Keratinocyte (primary cell): ENCODE results near the gene SURF6. TPM values are rescaled to one million over a fixed set of nuclear protein-coding genes. Genes with fewer than 3 reads are reported as not detected.

Experiments
- DNase-seq: peaks from one replicate; pipeline ENCODE4 v3.0.0-alpha.2; 2011; ENCODE audit warnings: low read depth, missing footprints, low spot score
- FAIRE-seq: peaks from 2 replicates; lab custom pipeline; 2011; peaks lifted over from hg19 to GRCh38; lab: Jason Lieb, UNC
- H2AFZ ChIP-seq: 2 replicates; pipeline ENCODE4 v1.6.0; 2012; ENCODE audit warnings: low read length, control low read depth, inconsistent platforms; ENCODE audit not compliant: control insufficient read depth
- H3K27ac ChIP-seq: 2 replicates; pipeline ENCODE4 v1.5.1; 2011; ENCODE audit warnings: low read length; ENCODE audit not compliant: control insufficient read depth, insufficient read depth
- H3K27me3 ChIP-seq: 3 replicates; pipeline ENCODE4 v1.6.0; 2011; ENCODE audit warnings: low read length; ENCODE audit not compliant: control insufficient read depth, insufficient read depth; ENCODE audit errors: extremely low read depth
- H3K36me3 ChIP-seq, 2 experiments: 2 replicates in 1 of 2; 3 replicates in 1 of 2; pipeline ENCODE4 v1.5.1; 2011; ENCODE audit warnings: low read length in 2 of 2, mild to moderate bottlenecking in 1 of 2; ENCODE audit not compliant: control insufficient read depth in 2 of 2, insufficient read depth in 2 of 2; ENCODE audit errors: extremely low read depth in 1 of 2
- H3K4me1 ChIP-seq: 3 replicates; pipeline ENCODE4 v1.5.1; 2011; ENCODE audit warnings: low read length; ENCODE audit not compliant: control insufficient read depth, insufficient read depth; ENCODE audit errors: extremely low read depth
- H3K4me2 ChIP-seq: 3 replicates; pipeline ENCODE4 v1.6.0; 2011; ENCODE audit warnings: low read depth, low read length; ENCODE audit not compliant: control insufficient read depth, insufficient read depth; ENCODE audit errors: extremely low read depth
- H3K4me3 ChIP-seq, 3 experiments: fragments of 200-600 bp in 1 of 3; sonication (generic) in 1 of 3; 2 replicates in 2 of 3; 3 replicates in 1 of 3; pipeline ENCODE4 v1.5.1; 2011 to 2016; ENCODE audit warnings: low read length in 3 of 3, mild to moderate bottlenecking in 3 of 3, control low read depth in 2 of 3, inconsistent platforms in 1 of 3, low read depth in 1 of 3, mixed read lengths in 1 of 3, mixed run types in 1 of 3, moderate library complexity in 1 of 3; ENCODE audit not compliant: control insufficient read depth in 2 of 3, insufficient read depth in 2 of 3; ENCODE audit errors: extremely low read depth in 1 of 3
- H3K79me2 ChIP-seq: 2 replicates; pipeline ENCODE4 v1.6.0; 2012; ENCODE audit warnings: low read length; ENCODE audit not compliant: control insufficient read depth, insufficient read depth
- H3K9ac ChIP-seq: 3 replicates; pipeline ENCODE4 v1.6.0; 2011; ENCODE audit warnings: low read length; ENCODE audit not compliant: control insufficient read depth, insufficient read depth; ENCODE audit errors: extremely low read depth
- H3K9me1 ChIP-seq: 3 replicates; pipeline ENCODE4 v1.6.0; 2011; ENCODE audit warnings: low read length; ENCODE audit not compliant: control insufficient read depth, insufficient read depth; ENCODE audit errors: extremely low read depth
- H3K9me3 ChIP-seq: 2 replicates; pipeline ENCODE4 v1.5.1; 2012; ENCODE audit warnings: low read depth, low read length; ENCODE audit not compliant: control insufficient read depth
- H4K20me1 ChIP-seq: 3 replicates; pipeline ENCODE4 v1.6.0; 2011; ENCODE audit warnings: low read length; ENCODE audit not compliant: control insufficient read depth, insufficient read depth; ENCODE audit errors: extremely low read depth
- EZH2 ChIP-seq: IDR thresholded peaks from one replicate; pipeline ENCODE4 v1.6.1; 2012; ENCODE audit warnings: inconsistent platforms, mild to moderate bottlenecking, low read length, moderate library complexity
- dilution Hi-C: fragments of 300-500 bp; cut with MboI; formaldehyde crosslinking; loops from one replicate; pipeline ENCODE4 v1.7.0; 2020; ENCODE audit warnings: low sequenced_read_pairs; ENCODE audit not compliant: extremely low pct_ligation_motif_present
- polyA plus RNA-seq, 5 experiments: library from polyadenylated mRNA; depleted of rRNA in 3 of 5; stranded (reverse) in 3 of 5; stranded (forward) in 1 of 5; unstranded in 1 of 5; fragments of >200 nt; gene quantifications; 1 replicate in 1 of 5; 2 replicates in 3 of 5; 3 replicates in 1 of 5; pipeline versions ENCODE4 v1.2.1 to v1.2.3, GENCODE V29; 2011 to 2012; ENCODE audit warnings: missing spikeins in 2 of 5, low read depth in 1 of 5, low replicate concordance in 1 of 5
- TF ChIP-seq, protein P1 (sequence below), 3 experiments: IDR thresholded peaks in 1 of 3; conservative IDR thresholded peaks in 1 of 3; optimal IDR thresholded peaks in 1 of 3; 2 replicates in 2 of 3; 3 replicates in 1 of 3; pipeline versions ENCODE3 to v1.5.1; 2011; ENCODE audit warnings: low read length in 3 of 3, mild to moderate bottlenecking in 3 of 3, moderate library complexity in 2 of 3, control low read depth in 1 of 3, inconsistent platforms in 1 of 3; ENCODE audit not compliant: insufficient read depth in 2 of 3; ENCODE audit errors: extremely low read depth in 1 of 3

Gene SURF6
- polyA plus RNA-seq, 1 donor (not counting 4 experiments of a cell fraction or from before 2014, with no cell fraction given) = 13.0 TPM

- no peak for TF ChIP-seq EZH2
- TF ChIP-seq, protein P1, sequence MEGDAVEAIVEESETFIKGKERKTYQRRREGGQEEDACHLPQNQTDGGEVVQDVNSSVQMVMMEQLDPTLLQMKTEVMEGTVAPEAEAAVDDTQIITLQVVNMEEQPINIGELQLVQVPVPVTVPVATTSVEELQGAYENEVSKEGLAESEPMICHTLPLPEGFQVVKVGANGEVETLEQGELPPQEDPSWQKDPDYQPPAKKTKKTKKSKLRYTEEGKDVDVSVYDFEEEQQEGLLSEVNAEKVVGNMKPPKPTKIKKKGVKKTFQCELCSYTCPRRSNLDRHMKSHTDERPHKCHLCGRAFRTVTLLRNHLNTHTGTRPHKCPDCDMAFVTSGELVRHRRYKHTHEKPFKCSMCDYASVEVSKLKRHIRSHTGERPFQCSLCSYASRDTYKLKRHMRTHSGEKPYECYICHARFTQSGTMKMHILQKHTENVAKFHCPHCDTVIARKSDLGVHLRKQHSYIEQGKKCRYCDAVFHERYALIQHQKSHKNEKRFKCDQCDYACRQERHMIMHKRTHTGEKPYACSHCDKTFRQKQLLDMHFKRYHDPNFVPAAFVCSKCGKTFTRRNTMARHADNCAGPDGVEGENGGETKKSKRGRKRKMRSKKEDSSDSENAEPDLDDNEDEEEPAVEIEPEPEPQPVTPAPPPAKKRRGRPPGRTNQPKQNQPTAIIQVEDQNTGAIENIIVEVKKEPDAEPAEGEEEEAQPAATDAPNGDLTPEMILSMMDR (optimal IDR thresholded peaks at IDR 0.05 in 1 of 3, IDR thresholded peaks at IDR 0.05 in 1 of 3, conservative IDR thresholded peaks at IDR 0.05 in 1 of 3; ENCODE audit: extremely low read depth in 1 of 3, insufficient read depth in 2 of 3, low read length in 3 of 3) = no peak
- dilution Hi-C loops = no loop called here
- no peak overlapping the region for H3K9ac ChIP-seq
- no peaks in the 10 kb centered on the region for H4K20me1 ChIP-seq
- H3K4me3 ChIP-seq = no peak overlapping the region
- no peak overlapping the region for H3K27ac ChIP-seq
- no peak for DNase-seq
- peaks cover 3% of the 10 kb centered on the region for H3K9me3 ChIP-seq
- H3K79me2 ChIP-seq = no peaks in the 10 kb centered on the region
- no peaks in the 10 kb centered on the region for H3K36me3 ChIP-seq
- no peak for FAIRE-seq
- H3K27me3 ChIP-seq = peaks cover 3% of the 10 kb centered on the region
- no peak overlapping the region for H3K4me2 ChIP-seq
- H3K9me1 ChIP-seq = no peaks in the 10 kb centered on the region
- peaks cover 2% of the 10 kb centered on the region for H3K4me1 ChIP-seq
- no peak overlapping the region for H2AFZ ChIP-seq
Measured at GRCh38 chr9:133286523-133286922, 49.5 kb downstream of the SURF6 start.

DNA sequence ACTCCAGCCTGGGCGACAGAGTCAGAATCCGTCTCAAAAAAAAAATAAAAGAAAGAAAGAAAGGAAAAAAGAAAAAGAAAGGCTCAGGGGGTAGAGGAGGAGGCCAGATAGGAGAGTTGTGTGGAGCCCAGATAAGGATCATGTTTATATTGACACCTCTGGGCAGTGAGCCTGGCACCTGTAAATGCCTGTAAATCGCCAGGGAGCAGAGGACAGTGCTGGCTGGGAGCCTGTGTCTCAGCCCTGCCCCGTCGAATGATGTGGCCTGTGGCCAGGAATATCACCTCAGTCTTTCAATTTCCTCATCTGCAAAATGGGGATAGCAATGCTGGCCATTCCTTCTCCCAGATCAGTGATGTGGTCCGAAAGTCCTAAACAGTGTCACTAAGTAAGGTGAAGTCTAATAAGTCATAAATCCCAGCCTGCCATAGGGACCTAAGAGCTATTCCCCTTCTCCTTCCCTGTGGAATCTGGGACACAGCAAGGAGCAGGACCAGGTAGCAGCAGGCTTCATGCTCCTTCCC, 50.7 kb downstream of the SURF6 start:
- Histone ChIP-seq H3K79me2 (no peaks in the 10 kb centered on the region), H3K36me3 (no peaks in the 10 kb centered on the region), H3K4me1 (peaks cover 2% of the 10 kb centered on the region), H3K4me2 (no peak overlapping the region), H3K27ac (no peak overlapping the region), H3K4me3 (no peak overlapping the region), H3K9me3 (no peaks in the 10 kb centered on the region), H4K20me1 (no peaks in the 10 kb centered on the region), H3K9me1 (no peaks in the 10 kb centered on the region), H3K27me3 (peaks cover 8% of the 10 kb centered on the region), H2AFZ (no peak overlapping the region), H3K9ac (no peak overlapping the region)
- TF ChIP-seq, protein P1 (optimal IDR thresholded peaks at IDR 0.05 in 1 of 3, IDR thresholded peaks at IDR 0.05 in 1 of 3, conservative IDR thresholded peaks at IDR 0.05 in 1 of 3; ENCODE audit: extremely low read depth in 1 of 3, insufficient read depth in 2 of 3, low read length in 3 of 3) = no peak
- no peak for TF ChIP-seq EZH2
- no peak for FAIRE-seq
- dilution Hi-C loops = no loop called here
- no peak for DNase-seq
